Measurements from ENCODE around the gene TOMM7.
"Not testable (repeated sequence)": the region's sequence is repeated elsewhere in the genome, so short reads cannot be mapped to it uniquely, and the experiment has no call there.

Gene TOMM7

GRCh38 chr7:22809902-22810642 lies 12.6 kb downstream of the TOMM7 start:
- TF ChIP-seq, protein P1, sequence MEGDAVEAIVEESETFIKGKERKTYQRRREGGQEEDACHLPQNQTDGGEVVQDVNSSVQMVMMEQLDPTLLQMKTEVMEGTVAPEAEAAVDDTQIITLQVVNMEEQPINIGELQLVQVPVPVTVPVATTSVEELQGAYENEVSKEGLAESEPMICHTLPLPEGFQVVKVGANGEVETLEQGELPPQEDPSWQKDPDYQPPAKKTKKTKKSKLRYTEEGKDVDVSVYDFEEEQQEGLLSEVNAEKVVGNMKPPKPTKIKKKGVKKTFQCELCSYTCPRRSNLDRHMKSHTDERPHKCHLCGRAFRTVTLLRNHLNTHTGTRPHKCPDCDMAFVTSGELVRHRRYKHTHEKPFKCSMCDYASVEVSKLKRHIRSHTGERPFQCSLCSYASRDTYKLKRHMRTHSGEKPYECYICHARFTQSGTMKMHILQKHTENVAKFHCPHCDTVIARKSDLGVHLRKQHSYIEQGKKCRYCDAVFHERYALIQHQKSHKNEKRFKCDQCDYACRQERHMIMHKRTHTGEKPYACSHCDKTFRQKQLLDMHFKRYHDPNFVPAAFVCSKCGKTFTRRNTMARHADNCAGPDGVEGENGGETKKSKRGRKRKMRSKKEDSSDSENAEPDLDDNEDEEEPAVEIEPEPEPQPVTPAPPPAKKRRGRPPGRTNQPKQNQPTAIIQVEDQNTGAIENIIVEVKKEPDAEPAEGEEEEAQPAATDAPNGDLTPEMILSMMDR (conservative IDR thresholded peaks at IDR 0.05), result no peak
- no peak for TF ChIP-seq ZFX (IDR thresholded peaks at IDR 0.05)
- no peak overlapping the region for H3K27ac ChIP-seq

- TF ChIP-seq, protein P1 (conservative IDR thresholded peaks at IDR 0.05), result no peak
- no peak for TF ChIP-seq ZFX (IDR thresholded peaks at IDR 0.05)
- H3K27ac ChIP-seq, result no peak overlapping the region
Measured at GRCh38 chr7:22808140-22808539, 14.5 kb downstream of the TOMM7 start.

DNA sequence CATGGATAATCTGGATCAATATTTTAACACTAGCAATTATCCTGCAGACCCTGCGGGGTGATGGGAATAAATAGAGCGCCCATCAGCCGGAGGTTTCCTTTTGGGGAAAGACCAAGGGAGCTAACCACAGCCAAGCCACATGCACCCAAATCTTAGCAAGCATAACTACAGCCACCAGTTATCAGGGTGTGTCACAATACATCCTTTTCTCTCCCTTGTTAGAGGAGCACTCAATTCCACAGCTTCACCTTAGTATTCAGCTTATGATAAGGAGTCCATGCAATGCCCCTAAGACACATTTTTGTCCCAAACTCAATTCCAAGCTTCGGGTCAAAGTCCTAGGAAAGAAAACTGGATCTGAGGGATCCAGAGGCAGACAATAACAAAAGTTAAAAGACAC lies 15.9 kb downstream of the TOMM7 start:
- H3K27ac ChIP-seq, result no peak overlapping the region
- TF ChIP-seq, protein P1 (conservative IDR thresholded peaks at IDR 0.05), result no peak
- TF ChIP-seq ZFX (IDR thresholded peaks at IDR 0.05), result no peak

DNA sequence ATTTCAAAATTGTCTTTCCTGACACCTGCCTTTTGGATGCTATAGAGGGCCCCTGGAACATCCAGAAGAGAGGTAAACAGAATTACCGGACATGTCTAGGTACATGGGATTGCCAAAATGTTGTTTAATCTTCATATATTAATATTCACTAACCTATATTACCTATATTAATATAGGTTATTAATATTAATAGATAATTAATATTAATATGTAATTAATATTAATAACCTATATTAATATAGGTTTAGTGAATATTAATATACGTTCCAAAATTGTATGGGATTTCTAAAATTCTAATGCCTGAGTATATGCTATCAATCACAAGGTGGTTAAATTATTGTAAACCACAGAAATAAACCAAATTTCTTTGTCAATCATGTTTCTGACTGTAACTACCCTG lies 17.4 kb downstream of the TOMM7 start:
- TF ChIP-seq, protein P1 (conservative IDR thresholded peaks at IDR 0.05), result no peak
- no peak for TF ChIP-seq ZFX (IDR thresholded peaks at IDR 0.05)
- H3K27ac ChIP-seq, result no peak overlapping the region

- H3K27ac ChIP-seq, result not testable (repeated sequence)
Measured at GRCh38 chr7:22802831-22803230, 19.8 kb downstream of the TOMM7 start.

DNA sequence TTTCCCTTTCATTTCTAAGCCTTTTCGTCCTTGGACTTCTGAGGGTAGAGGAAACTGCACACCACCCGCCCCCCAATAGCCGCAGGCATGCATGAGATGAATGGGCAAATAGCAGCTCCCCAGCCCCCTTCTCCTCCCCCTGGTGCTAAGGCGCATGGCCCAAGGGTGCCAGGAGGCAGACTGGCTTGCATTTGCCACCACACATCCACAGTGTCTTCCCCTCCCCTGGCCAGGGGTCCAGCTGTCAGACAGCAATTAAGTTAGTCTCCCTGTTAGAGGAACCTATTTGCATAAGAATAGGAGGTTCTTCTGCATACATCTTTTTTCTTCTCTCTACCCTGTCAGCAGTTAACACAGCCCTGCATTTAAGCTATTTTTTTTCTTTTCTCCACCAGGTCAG lies 20.2 kb downstream of the TOMM7 start:
- H3K27ac ChIP-seq, result no peak overlapping the region
- TF ChIP-seq, protein P1 (conservative IDR thresholded peaks at IDR 0.05), result no peak

GRCh38 chr7:22801912-22802311 lies 20.7 kb downstream of the TOMM7 start:
- no peak overlapping the region for H3K27ac ChIP-seq
- no peak for TF ChIP-seq ZFX (IDR thresholded peaks at IDR 0.05)
- TF ChIP-seq, protein P1 (conservative IDR thresholded peaks at IDR 0.05), result no peak

DNA sequence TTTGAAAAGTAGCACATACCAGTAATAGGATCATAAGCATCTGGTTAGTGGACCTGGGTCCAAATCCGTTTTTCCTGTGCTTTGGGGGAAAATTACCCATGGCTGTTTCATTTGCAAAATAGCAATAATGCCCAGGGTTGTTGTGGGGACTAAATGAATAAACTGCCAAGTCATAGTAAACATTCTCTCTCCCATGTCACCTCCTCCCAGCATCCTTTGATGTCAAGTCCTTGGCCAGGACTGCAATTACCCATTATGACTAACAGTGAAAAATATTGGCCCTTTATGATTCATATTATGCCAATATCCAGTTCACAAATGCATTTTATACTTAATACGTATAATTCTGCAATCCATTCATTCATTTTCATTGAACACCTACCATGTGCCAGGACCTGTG lies 23.0 kb downstream of the TOMM7 start:
- no peak overlapping the region for H3K27ac ChIP-seq
- TF ChIP-seq, protein P1 (conservative IDR thresholded peaks at IDR 0.05), result no peak
- TF ChIP-seq ZFX (IDR thresholded peaks at IDR 0.05), result no peak
